ENCODE measurements around the gene NAP1L3. TPM values are rescaled to one million over a fixed set of nuclear protein-coding genes. Genes with fewer than 3 reads are reported as not detected.

The NAP1L3 gene
- total RNA-seq: 1 to 10 TPM; 3.6 to 6.6 TPM
- long read RNA-seq, transcript NAP1L3-201 (1 exons, 2,639 nt): major isoform, 12 of 12 reads
- long read RNA-seq, partial matches to known transcripts: 0 of 12 reads
- long read RNA-seq, other reads (novel, unspliced or antisense): 0 of 12 reads

GRCh38 chrX:93673056-93673868, at the start of gene NAP1L3:
Gene NAP1L3 (minus strand): TSS chrX:93673578. CDS start chrX:93673304, 274 bp downstream.
- ATAC-seq (peak; percentile 96 to 99), DNase-seq (peak; percentile 61)
- intact Hi-C loops (cut with DNase I): no loop called here

- ATAC-seq: no peak
- no peak for DNase-seq
- intact Hi-C loops (cut with DNase I): no loop called here
Measured at GRCh38 chrX:93711076-93711475, 37.7 kb upstream of the NAP1L3 start.

GRCh38 chrX:93703701-93704100, 30.3 kb upstream of the NAP1L3 start:
- ATAC-seq: no peak
- no peak for DNase-seq
- intact Hi-C loops (cut with DNase I): no loop called here

GRCh38 chrX:93695981-93696380, 22.6 kb upstream of the NAP1L3 start:
- ATAC-seq (no peak), DNase-seq (no peak)
- intact Hi-C loops (cut with DNase I): no loop called here

GRCh38 chrX:93673869-93674271, 492 bp upstream of the NAP1L3 start, which contains the start of gene FAM133A:
Gene FAM133A (plus strand): TSS chrX:93674206. CDS start chrX:93709420, 35,214 bp downstream.
- no peak for DNase-seq

GRCh38 chrX:93660575-93660974, 12.8 kb downstream of the NAP1L3 start:
- intact Hi-C loops (cut with DNase I): no loop called here
- ATAC-seq (no peak), DNase-seq (no peak)

More at GRCh38 chrX:93673869-93674271, 492 bp upstream of the NAP1L3 start, which contains the start of gene FAM133A:
- ATAC-seq: peak; percentile 48 to 90
- intact Hi-C loops (cut with DNase I): no loop called here

- DNase-seq (no peak), ATAC-seq (no peak)
- intact Hi-C loops (cut with DNase I): no loop called here
Measured at GRCh38 chrX:93649381-93649780, 24.0 kb downstream of the NAP1L3 start.

- ATAC-seq (no peak), DNase-seq (no peak)
- intact Hi-C loops (cut with DNase I): no loop called here
Measured at GRCh38 chrX:93637591-93637990, 35.8 kb downstream of the NAP1L3 start.

Other genes with a start within 250 kb of the NAP1L3 start
- under 1 TPM; 0.06 to 0.13 TPM for gene FAM133A, start 628 bp upstream of the NAP1L3 start, total RNA-seq